Fibroblast of lung (primary cell): Measurements from ENCODE around the gene PHLDB1.
"Not testable (repeated sequence)": the region's sequence is repeated elsewhere in the genome, so short reads cannot be mapped to it uniquely, and the experiment has no call there.

Experiments used
- CTCF ChIP-seq, 2 donors: IDR thresholded peaks in 1 of 2; conservative IDR thresholded peaks in 1 of 2; 1 replicate in 1 of 2; 2 replicates in 1 of 2; pipeline ENCODE4 v1.5.1; 2011 to 2012; ENCODE audit warnings: low read length in 2 of 2, control low read depth in 1 of 2, inconsistent platforms in 1 of 2, low read depth in 1 of 2, mild to moderate bottlenecking in 1 of 2
- EZH2 ChIP-seq: IDR thresholded peaks from 2 replicates; pipeline ENCODE4 v1.5.1; 2012; ENCODE audit warnings: low read length, control low read depth, mild to moderate bottlenecking; ENCODE audit errors: missing control alignments

DNA sequence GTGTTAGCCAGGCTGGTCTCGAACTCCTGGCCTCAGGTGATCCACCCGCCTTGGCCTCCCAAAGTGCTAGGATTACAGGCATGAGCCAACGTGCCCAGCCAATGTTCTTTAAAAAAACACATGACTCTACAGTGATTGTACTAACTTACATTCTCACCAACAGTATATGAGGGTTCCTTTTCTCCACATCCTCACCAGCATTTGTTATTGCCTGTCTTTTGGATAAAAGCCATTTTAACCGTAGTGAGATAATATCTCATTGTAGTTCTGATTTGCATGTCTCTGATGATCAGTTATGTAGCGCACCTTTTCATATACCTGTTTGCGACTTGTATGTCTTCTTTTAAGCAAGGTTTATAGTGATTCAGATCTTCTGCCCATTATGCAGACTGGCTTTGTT lies 75.5 kb downstream of the PHLDB1 start:
- TF ChIP-seq CTCF (conservative IDR thresholded peaks at IDR 0.05 in 1 of 2, IDR thresholded peaks at IDR 0.05 in 1 of 2; ENCODE audit: low read depth in 1 of 2, low read length in 2 of 2); EZH2: not testable (repeated sequence)
